HepG2 (cell line): ENCODE data around the gene CTTNBP2NL. TPM values are rescaled to one million over a fixed set of nuclear protein-coding genes. Genes with fewer than 3 reads are reported as not detected.

Source experiments
- DMAP1 ChIP-seq: IDR thresholded peaks from 2 replicates; pipeline ENCODE4 v1.6.1; 2016
- HMGXB4 ChIP-seq, 2 experiments: sonication (generic) in 1 of 2; formaldehyde crosslinking in 1 of 2; IDR thresholded peaks; 2 replicates each; pipeline versions ENCODE4 v1.4.0 to v1.6.1; 2018 to 2020; ENCODE audit warnings: missing genetic modification reagents in 2 of 2, borderline replicate concordance in 1 of 2, low read depth in 1 of 2, mild to moderate bottlenecking in 1 of 2, missing biosample characterization in 1 of 2
- KMT2B ChIP-seq: IDR thresholded peaks from 2 replicates; pipeline ENCODE4 v1.6.1; 2016; ENCODE audit warnings: missing genetic modification reagents, missing compliant biosample characterization
- NONO ChIP-seq, 2 experiments: fragments of 450-650 bp in 1 of 2; sonication (generic) in 1 of 2; formaldehyde crosslinking in 1 of 2; IDR thresholded peaks in 1 of 2; conservative IDR thresholded peaks in 1 of 2; 2 replicates each; pipeline versions ENCODE4 v1.6.1 to v1.8.0; 2017 to 2022; ENCODE audit warnings: mild to moderate bottlenecking in 1 of 2, missing genetic modification reagents in 1 of 2, moderate library complexity in 1 of 2
- REL ChIP-seq: sonication (generic); formaldehyde crosslinking; conservative IDR thresholded peaks from 2 replicates; pipeline ENCODE4 v1.8.0; 2022; ENCODE audit warnings: mild to moderate bottlenecking, missing genetic modification reagents, moderate library complexity
- REPIN1 ChIP-seq: sonication (generic); formaldehyde crosslinking; IDR thresholded peaks from 2 replicates; pipeline ENCODE4 v1.8.0; 2022; ENCODE audit warnings: missing genetic modification reagents, low read depth, mild to moderate bottlenecking, borderline replicate concordance
- SMC3 ChIP-seq: IDR thresholded peaks from 2 replicates; pipeline ENCODE4 v1.6.1; 2011; ENCODE audit warnings: low read length, improper control_type of control experiment
- SNAPC5 ChIP-seq: sonication (generic); formaldehyde crosslinking; IDR thresholded peaks from 2 replicates; pipeline ENCODE4 v1.8.1; 2023; ENCODE audit warnings: mild to moderate bottlenecking, missing genetic modification reagents, borderline replicate concordance
- SOX6 ChIP-seq, 2 experiments: fragments of 450-650 bp in 1 of 2; sonication (generic) in 1 of 2; formaldehyde crosslinking in 1 of 2; IDR thresholded peaks; 2 replicates each; pipeline versions ENCODE4 v1.4.0 to v1.6.1; 2017 to 2020; ENCODE audit warnings: antibody characterized with exemption in 1 of 2, mild to moderate bottlenecking in 1 of 2, missing genetic modification reagents in 1 of 2
- SSRP1 ChIP-seq: IDR thresholded peaks from 2 replicates; pipeline ENCODE4 v1.6.1; 2016; ENCODE audit warnings: control low read depth
- THAP7 ChIP-seq: sonication (generic); formaldehyde crosslinking; IDR thresholded peaks from 2 replicates; pipeline ENCODE4 v1.8.1; 2023; ENCODE audit warnings: mild to moderate bottlenecking, missing genetic modification reagents
- YEATS2 ChIP-seq: sonication (generic); formaldehyde crosslinking; IDR thresholded peaks from 2 replicates; pipeline ENCODE4 v1.4.0; 2020; ENCODE audit warnings: missing genetic modification reagents, borderline replicate concordance
- ZBTB44 ChIP-seq: sonication (generic); formaldehyde crosslinking; IDR thresholded peaks from 2 replicates; pipeline ENCODE4 v1.4.0; 2020; ENCODE audit warnings: missing genetic modification reagents
- ZBTB7A ChIP-seq: sonication (generic); formaldehyde crosslinking; IDR thresholded peaks from 2 replicates; pipeline ENCODE4 v1.8.0; 2022; ENCODE audit warnings: mild to moderate bottlenecking, missing genetic modification reagents
- ZMAT3 ChIP-seq: sonication (generic); formaldehyde crosslinking; conservative IDR thresholded peaks from 2 replicates; pipeline ENCODE4 v1.7.0; 2021; ENCODE audit warnings: missing genetic modification reagents
- ZMAT5 ChIP-seq: sonication (generic); formaldehyde crosslinking; IDR thresholded peaks from 2 replicates; pipeline ENCODE4 v1.5.0; 2020; ENCODE audit warnings: mild to moderate bottlenecking, low read depth, missing genetic modification reagents, borderline replicate concordance
- ZNF275 ChIP-seq: sonication (generic); formaldehyde crosslinking; IDR thresholded peaks from 2 replicates; pipeline ENCODE4 v1.8.0; 2022; ENCODE audit warnings: missing genetic modification reagents, mild to moderate bottlenecking, inconsistent platforms, borderline replicate concordance
- ZNF317 ChIP-seq: sonication (generic); formaldehyde crosslinking; IDR thresholded peaks from 2 replicates; pipeline ENCODE4 v1.5.0; 2020; ENCODE audit warnings: mild to moderate bottlenecking, missing genetic modification reagents
- ZNF501 ChIP-seq: sonication (generic); formaldehyde crosslinking; IDR thresholded peaks from 2 replicates; pipeline ENCODE4 v1.5.1; 2020; ENCODE audit warnings: mild to moderate bottlenecking, moderate library complexity, missing genetic modification reagents
- ZNF616 ChIP-seq: sonication (generic); formaldehyde crosslinking; IDR thresholded peaks from 2 replicates; pipeline ENCODE4 v1.5.0; 2020; ENCODE audit warnings: low read depth, mild to moderate bottlenecking, missing genetic modification reagents
- ZNF75D ChIP-seq: sonication (generic); formaldehyde crosslinking; IDR thresholded peaks from 2 replicates; pipeline ENCODE4 v1.8.1; 2023; ENCODE audit warnings: missing genetic modification reagents, mild to moderate bottlenecking, borderline replicate concordance
- ZNF790 ChIP-seq: sonication (generic); formaldehyde crosslinking; IDR thresholded peaks from 2 replicates; pipeline ENCODE4 v1.8.0; 2022; ENCODE audit warnings: missing genetic modification reagents, mild to moderate bottlenecking, borderline replicate concordance
- ZSCAN29 ChIP-seq: sonication (generic); formaldehyde crosslinking; conservative IDR thresholded peaks from 2 replicates; pipeline ENCODE4 v1.4.0; 2020; ENCODE audit warnings: mild to moderate bottlenecking, missing genetic modification reagents
- polyA plus RNA-seq, 8 experiments: library from polyadenylated mRNA; depleted of rRNA in 3 of 8; stranded (reverse) in 7 of 8; unstranded in 1 of 8; fragments of >200 nt; fragmentation: Illumina TruSeq in 4 of 8; extraction: Trizol in 4 of 8; gene quantifications; 2 replicates each; pipeline versions ENCODE4 v1.2.1 to v1.2.3, GENCODE V29; 2011 to 2016; ENCODE audit warnings: low read depth in 4 of 8, missing spikeins in 1 of 8, mixed read lengths in 1 of 8; ENCODE audit not compliant: insufficient read depth in 1 of 8
- total RNA-seq, 5 experiments: library from RNA; depleted of rRNA; stranded (reverse); fragments of >200 nt; fragmentation: Illumina TruSeq; extraction: Trizol; gene quantifications; 2 replicates each; pipeline ENCODE4 v1.2.3, GENCODE V29; 2016; ENCODE audit warnings: low read depth in 1 of 5

The CTTNBP2NL gene
- total and polyA plus RNA-seq, 2 of the 13 experiments (the other 11 are each of a cell fraction or from before 2014, with no cell fraction given), result 2.1 to 4.1 TPM

- no peak for TF ChIP-seq SNAPC5 (CRISPR knock-in tag)
- TF ChIP-seq ZNF75D (CRISPR knock-in tag), result no peak
- 0 out of 2 replicates have a peak, but pooled peaks have one; percentile 48 for TF ChIP-seq ZSCAN29 (CRISPR knock-in tag)
- TF ChIP-seq ZNF317 (CRISPR knock-in tag), result peak; percentile 47; the same call in 1 of the 2 replicates
- TF ChIP-seq REL, result no peak
- TF ChIP-seq ZMAT5, result no peak
- TF ChIP-seq ZBTB44, result no peak
- TF ChIP-seq ZBTB7A (CRISPR knock-in tag), result no peak
- TF ChIP-seq SOX6 (IDR thresholded peaks at IDR 0.05), result no peak
- TF ChIP-seq SOX6 (CRISPR knock-in tag; IDR thresholded peaks at IDR 0.05), result peak; percentile 54; the same call in 1 of the 2 replicates
- peak; percentile 86 for TF ChIP-seq REPIN1 (CRISPR knock-in tag)
- 0 out of 2 replicates have a peak, but pooled peaks have one; percentile 37 for TF ChIP-seq KMT2B
- TF ChIP-seq SSRP1 (CRISPR knock-in tag), result no peak
- TF ChIP-seq ZNF616, result 0 out of 2 replicates have a peak, but pooled peaks have one; percentile 57
- TF ChIP-seq DMAP1 (CRISPR knock-in tag), result peak; percentile 70; the same call in 1 of the 2 replicates
- peak; percentile 75 for TF ChIP-seq SMC3
- TF ChIP-seq YEATS2 (CRISPR knock-in tag), result peak; percentile 75; the same call in 1 of the 2 replicates
- 0 out of 2 replicates have a peak, but pooled peaks have one; percentile 34 for TF ChIP-seq ZMAT3 (CRISPR knock-in tag)
- no peak for TF ChIP-seq ZNF790 (CRISPR knock-in tag)
- no peak for TF ChIP-seq ZNF275 (CRISPR knock-in tag)
- TF ChIP-seq HMGXB4 (CRISPR knock-in tag; IDR thresholded peaks at IDR 0.05; ENCODE audit: borderline replicate concordance in 1 of 2, low read depth in 1 of 2), result peak; percentile 83 to 92
- peak; percentile 64; the same call in 1 of the 2 replicates for TF ChIP-seq ZNF501 (CRISPR knock-in tag)
- TF ChIP-seq NONO (IDR thresholded peaks at IDR 0.05), result no peak
- peak; percentile 68; the same call in 1 of the 2 replicates for TF ChIP-seq NONO (CRISPR knock-in tag; conservative IDR thresholded peaks at IDR 0.05)
- no peak for TF ChIP-seq THAP7 (CRISPR knock-in tag)
Observed at GRCh38 chr1:112466078-112466660, 70.2 kb downstream of the CTTNBP2NL start (continued).
